GM13976 (cell line): ENCODE results near the gene TMEM254.
"Not testable (repeated sequence)": the region's sequence is repeated elsewhere in the genome, so short reads cannot be mapped to it uniquely, and the experiment has no call there.

Experiments
- DNase-seq: peaks from one replicate; pipeline ENCODE4 v3.0.0; 2012; ENCODE audit warnings: low spot score
- in situ Hi-C: fragments of 300-500 bp; cut with MboI; formaldehyde crosslinking; loops from one replicate; pipeline ENCODE4 v1.12.0; 2022; ENCODE audit warnings: low sequenced_read_pairs, mixed read lengths, inconsistent platforms; ENCODE audit not compliant: unreplicated experiment
- TF ChIP-seq, protein P1 (sequence below): IDR thresholded peaks from 2 replicates; pipeline ENCODE4 v1.5.1; 2012; ENCODE audit warnings: borderline replicate concordance, mild to moderate bottlenecking; ENCODE audit not compliant: insufficient read depth; ENCODE audit errors: extremely low read depth, missing control alignments, control extremely low read depth

TMEM254 gene

GRCh38 chr10:80066809-80067208, 11.7 kb upstream of the TMEM254 start:
- TF ChIP-seq, protein P1, sequence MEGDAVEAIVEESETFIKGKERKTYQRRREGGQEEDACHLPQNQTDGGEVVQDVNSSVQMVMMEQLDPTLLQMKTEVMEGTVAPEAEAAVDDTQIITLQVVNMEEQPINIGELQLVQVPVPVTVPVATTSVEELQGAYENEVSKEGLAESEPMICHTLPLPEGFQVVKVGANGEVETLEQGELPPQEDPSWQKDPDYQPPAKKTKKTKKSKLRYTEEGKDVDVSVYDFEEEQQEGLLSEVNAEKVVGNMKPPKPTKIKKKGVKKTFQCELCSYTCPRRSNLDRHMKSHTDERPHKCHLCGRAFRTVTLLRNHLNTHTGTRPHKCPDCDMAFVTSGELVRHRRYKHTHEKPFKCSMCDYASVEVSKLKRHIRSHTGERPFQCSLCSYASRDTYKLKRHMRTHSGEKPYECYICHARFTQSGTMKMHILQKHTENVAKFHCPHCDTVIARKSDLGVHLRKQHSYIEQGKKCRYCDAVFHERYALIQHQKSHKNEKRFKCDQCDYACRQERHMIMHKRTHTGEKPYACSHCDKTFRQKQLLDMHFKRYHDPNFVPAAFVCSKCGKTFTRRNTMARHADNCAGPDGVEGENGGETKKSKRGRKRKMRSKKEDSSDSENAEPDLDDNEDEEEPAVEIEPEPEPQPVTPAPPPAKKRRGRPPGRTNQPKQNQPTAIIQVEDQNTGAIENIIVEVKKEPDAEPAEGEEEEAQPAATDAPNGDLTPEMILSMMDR: no peak
- in situ Hi-C loops: no loop called here
- no peak for DNase-seq

DNA sequence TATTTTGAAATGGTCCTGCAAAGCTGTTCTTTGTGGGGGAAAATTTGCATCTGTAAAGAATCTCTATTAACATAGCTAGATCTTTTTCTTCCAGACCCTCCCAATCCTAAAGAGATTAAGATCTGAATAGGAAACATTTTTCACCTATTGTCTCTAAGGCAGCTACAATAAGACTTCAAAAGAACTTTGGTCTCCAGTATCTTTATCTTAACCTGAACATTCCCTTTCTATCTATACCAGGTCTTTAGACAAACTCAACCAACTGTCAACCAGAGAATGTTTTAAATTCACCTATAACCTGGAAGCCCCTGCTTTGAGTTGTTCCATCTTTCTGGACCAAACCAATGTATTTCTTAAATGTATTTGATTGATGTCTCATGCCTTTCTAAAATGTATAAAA, 10.6 kb upstream of the TMEM254 start:
- DNase-seq, in situ Hi-C loops: not testable (repeated sequence)

GRCh38 chr10:80068270-80068669, 10.2 kb upstream of the TMEM254 start:
- in situ Hi-C loops: no loop called here
- DNase-seq: no peak
- TF ChIP-seq, protein P1: no peak

DNA sequence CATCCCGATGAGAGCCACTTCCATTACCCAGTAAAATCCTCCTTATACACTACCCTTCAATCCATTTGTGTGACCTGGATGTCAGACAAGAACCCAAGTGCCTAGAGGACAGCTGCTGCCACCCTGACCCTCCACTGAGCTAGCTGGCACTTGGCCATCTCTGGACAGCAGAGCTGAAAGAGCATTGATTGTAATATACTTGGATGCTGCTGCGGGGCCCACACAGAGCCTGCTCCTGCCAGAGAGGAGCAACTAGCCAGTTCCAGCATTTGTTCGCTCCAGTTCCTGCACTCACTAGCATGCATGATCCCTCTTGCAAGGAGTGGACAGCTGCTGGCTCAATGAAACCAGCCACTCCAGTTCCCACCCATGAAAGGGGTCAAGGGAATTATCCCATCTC, 8.4 kb upstream of the TMEM254 start:
- DNase-seq: no peak
- TF ChIP-seq, protein P1: no peak

DNA sequence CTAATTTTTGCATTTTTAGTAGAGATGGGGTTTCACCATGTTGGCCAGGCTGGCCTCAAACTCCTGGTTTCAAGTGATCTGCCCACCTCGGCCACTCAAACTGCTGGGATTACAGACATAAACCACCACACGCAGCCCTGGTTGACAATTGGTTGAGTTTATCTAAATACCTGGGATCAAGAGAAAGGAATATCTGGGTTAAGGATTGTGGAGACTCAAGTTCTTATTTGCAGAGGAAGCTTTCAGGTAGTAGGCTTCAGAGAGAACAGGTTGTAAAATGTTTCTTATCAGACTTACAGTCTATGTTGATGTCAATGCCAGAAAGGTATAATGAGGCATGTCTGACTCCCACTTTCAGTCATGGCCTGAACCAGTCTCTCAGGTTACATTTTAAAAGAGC, 5.9 kb upstream of the TMEM254 start:
- no peak for DNase-seq
- in situ Hi-C loops: no loop called here
- TF ChIP-seq, protein P1: no peak

More for the DNA sequence above, 8.4 kb upstream of the TMEM254 start:
- in situ Hi-C loops: no loop called here

GRCh38 chr10:80075781-80076180, 2.7 kb upstream of the TMEM254 start:
- DNase-seq: no peak
- TF ChIP-seq, protein P1: no peak
- in situ Hi-C loops: no loop called here

DNA sequence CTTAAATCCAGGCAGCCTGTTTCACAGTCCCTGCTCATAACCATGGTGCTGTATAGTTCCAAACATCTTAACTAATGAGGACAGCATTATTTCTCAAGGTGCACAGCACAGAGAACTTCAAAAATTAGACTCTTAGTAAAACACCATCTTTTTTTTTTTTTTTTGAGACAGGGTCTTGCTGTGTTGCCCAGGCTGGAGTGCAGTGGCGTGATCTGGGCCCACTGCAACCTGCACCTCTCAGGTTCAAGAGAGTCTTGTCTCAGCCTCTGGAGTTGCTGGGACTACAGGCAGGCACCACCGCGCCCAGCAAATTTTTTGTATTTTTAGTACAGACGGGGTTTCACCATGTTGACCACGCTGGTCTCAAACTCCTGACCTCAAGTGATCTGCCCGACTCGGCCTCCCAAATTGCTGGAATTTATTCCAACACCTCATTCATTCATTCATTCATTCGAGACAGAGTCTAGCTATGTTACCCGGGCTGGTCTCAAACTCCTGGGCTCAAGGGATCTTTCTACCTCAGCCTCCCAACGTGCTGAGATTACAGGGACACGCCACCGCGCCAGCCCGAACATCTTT, 507 bp upstream of the TMEM254 start:
- in situ Hi-C loops: no loop called here

More for the DNA sequence above, 507 bp upstream of the TMEM254 start:
- no peak for DNase-seq
- TF ChIP-seq, protein P1: no peak
